Astrocyte (in vitro differentiated cells and primary cell): ENCODE data around the gene IPO4. TPM values are rescaled to one million over a fixed set of nuclear protein-coding genes. Genes with fewer than 3 reads are reported as not detected.

Experiments
- DNase-seq: peaks from one replicate; pipeline ENCODE4 v3.0.0-alpha.2; 2010; ENCODE audit warnings: low read depth
- FAIRE-seq: peaks from 2 replicates; lab custom pipeline; 2011; peaks lifted over from hg19 to GRCh38; lab: Jason Lieb, UNC
- H2AFZ ChIP-seq: 2 replicates; pipeline ENCODE4 v1.6.0; 2012; ENCODE audit warnings: low read depth, low read length, inconsistent platforms
- H3K27ac ChIP-seq: 2 replicates; pipeline ENCODE4 v1.5.1; 2011; ENCODE audit warnings: low read depth, low read length, inconsistent platforms
- H3K27me3 ChIP-seq: 2 replicates; pipeline ENCODE4 v1.6.0; 2011; ENCODE audit warnings: low read length, inconsistent platforms; ENCODE audit not compliant: insufficient read depth
- H3K36me3 ChIP-seq: 2 replicates; pipeline ENCODE4 v1.5.1; 2011; ENCODE audit warnings: low read length, inconsistent platforms; ENCODE audit not compliant: insufficient read depth
- H3K4me1 ChIP-seq: 2 replicates; pipeline ENCODE4 v1.5.1; 2011; ENCODE audit warnings: low read length, inconsistent platforms; ENCODE audit not compliant: insufficient read depth
- H3K4me2 ChIP-seq: 2 replicates; pipeline ENCODE4 v1.6.0; 2012; ENCODE audit warnings: low read length, inconsistent platforms
- H3K4me3 ChIP-seq: 2 replicates; pipeline ENCODE4 v1.5.1; 2011; ENCODE audit warnings: low read depth, mild to moderate bottlenecking, low read length, inconsistent platforms; ENCODE audit not compliant: insufficient read depth
- H3K79me2 ChIP-seq: 2 replicates; pipeline ENCODE4 v1.6.0; 2012; ENCODE audit warnings: mild to moderate bottlenecking, low read length, inconsistent platforms; ENCODE audit not compliant: insufficient read depth
- H3K9ac ChIP-seq: 2 replicates; pipeline ENCODE4 v1.6.0; 2012; ENCODE audit warnings: mild to moderate bottlenecking, low read length, inconsistent platforms
- H3K9me3 ChIP-seq: 2 replicates; pipeline ENCODE4 v1.5.1; 2012; ENCODE audit warnings: low read depth, mild to moderate bottlenecking, low read length, inconsistent platforms; ENCODE audit not compliant: insufficient read depth
- H4K20me1 ChIP-seq: 2 replicates; pipeline ENCODE4 v1.6.0; 2012; ENCODE audit warnings: low read length, inconsistent platforms; ENCODE audit not compliant: insufficient read depth
- H3K27ac Mint-ChIP-seq: one replicate; pipeline ENCODE4 v1.8.0; 2021; ENCODE audit warnings: mild to moderate bottlenecking, mixed read lengths; ENCODE audit not compliant: unreplicated experiment
- H3K27me3 Mint-ChIP-seq: one replicate; pipeline ENCODE4 v1.8.0; 2021; ENCODE audit warnings: low read depth, mixed read lengths; ENCODE audit not compliant: unreplicated experiment
- H3K36me3 Mint-ChIP-seq: one replicate; pipeline ENCODE4 v1.8.0; 2021; ENCODE audit warnings: low read depth, mixed read lengths; ENCODE audit not compliant: unreplicated experiment
- H3K4me1 Mint-ChIP-seq: one replicate; pipeline ENCODE4 v1.8.0; 2021; ENCODE audit warnings: low read depth, mixed read lengths; ENCODE audit not compliant: unreplicated experiment
- H3K4me3 Mint-ChIP-seq: one replicate; pipeline ENCODE4 v1.8.0; 2021; ENCODE audit warnings: mild to moderate bottlenecking, moderate library complexity, mixed read lengths; ENCODE audit not compliant: unreplicated experiment
- H3K9me3 Mint-ChIP-seq: one replicate; pipeline ENCODE4 v1.8.0; 2021; ENCODE audit warnings: mild to moderate bottlenecking, mixed read lengths; ENCODE audit not compliant: unreplicated experiment
- EZH2 ChIP-seq: IDR thresholded peaks from 2 replicates; pipeline ENCODE4 v1.6.1; 2012; ENCODE audit warnings: mild to moderate bottlenecking, low read length, inconsistent platforms; ENCODE audit not compliant: insufficient read depth
- total RNA-seq: library from RNA; stranded (reverse); gene quantifications from 2 replicates; pipeline ENCODE4 v1.2.1, GENCODE V29; 2021
- TF ChIP-seq, protein P1 (sequence below): IDR thresholded peaks from 2 replicates; pipeline ENCODE4 v1.5.1; 2011; ENCODE audit warnings: low read depth, mild to moderate bottlenecking, inconsistent platforms, low read length, moderate library complexity; ENCODE audit not compliant: insufficient read depth

IPO4 gene
- total RNA-seq, 1 donor from 2014 or later, result 46.1 TPM

DNA sequence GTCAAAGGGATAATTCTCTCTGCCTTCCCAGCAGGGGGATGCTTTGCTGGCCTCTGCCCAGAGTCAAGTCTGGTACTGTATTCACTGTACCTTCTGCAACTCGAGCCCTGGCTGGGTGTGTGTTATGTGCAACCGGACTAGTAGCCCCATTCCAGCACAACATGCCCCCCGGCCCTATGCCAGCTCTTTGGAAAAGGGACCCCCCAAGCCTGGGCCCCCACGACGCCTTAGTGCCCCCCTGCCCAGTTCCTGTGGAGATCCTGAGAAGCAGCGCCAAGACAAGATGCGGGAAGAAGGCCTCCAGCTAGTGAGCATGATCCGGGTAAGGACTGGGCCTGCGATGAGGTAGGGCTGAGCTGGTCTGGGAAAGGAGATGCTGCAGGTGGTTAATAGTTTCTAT lies 38.0 kb downstream of the IPO4 start:
- DNase-seq (no peak), FAIRE-seq (no peak)
- no peak for TF ChIP-seq EZH2
- TF ChIP-seq, protein P1, sequence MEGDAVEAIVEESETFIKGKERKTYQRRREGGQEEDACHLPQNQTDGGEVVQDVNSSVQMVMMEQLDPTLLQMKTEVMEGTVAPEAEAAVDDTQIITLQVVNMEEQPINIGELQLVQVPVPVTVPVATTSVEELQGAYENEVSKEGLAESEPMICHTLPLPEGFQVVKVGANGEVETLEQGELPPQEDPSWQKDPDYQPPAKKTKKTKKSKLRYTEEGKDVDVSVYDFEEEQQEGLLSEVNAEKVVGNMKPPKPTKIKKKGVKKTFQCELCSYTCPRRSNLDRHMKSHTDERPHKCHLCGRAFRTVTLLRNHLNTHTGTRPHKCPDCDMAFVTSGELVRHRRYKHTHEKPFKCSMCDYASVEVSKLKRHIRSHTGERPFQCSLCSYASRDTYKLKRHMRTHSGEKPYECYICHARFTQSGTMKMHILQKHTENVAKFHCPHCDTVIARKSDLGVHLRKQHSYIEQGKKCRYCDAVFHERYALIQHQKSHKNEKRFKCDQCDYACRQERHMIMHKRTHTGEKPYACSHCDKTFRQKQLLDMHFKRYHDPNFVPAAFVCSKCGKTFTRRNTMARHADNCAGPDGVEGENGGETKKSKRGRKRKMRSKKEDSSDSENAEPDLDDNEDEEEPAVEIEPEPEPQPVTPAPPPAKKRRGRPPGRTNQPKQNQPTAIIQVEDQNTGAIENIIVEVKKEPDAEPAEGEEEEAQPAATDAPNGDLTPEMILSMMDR, result no peak
- Mint-ChIP-seq H3K4me1 (peaks cover 7% of the 10 kb centered on the region), H3K4me3 (peak overlapping the region; percentile 60), H3K9me3 (no peaks in the 10 kb centered on the region), H3K27ac (no peak overlapping the region), H3K36me3 (peaks cover 6% of the 10 kb centered on the region), H3K27me3 (no peaks in the 10 kb centered on the region)
- H2AFZ ChIP-seq, result no peak overlapping the region
- H3K9ac ChIP-seq, result no peak overlapping the region
- peaks cover 13% of the 10 kb centered on the region for H3K4me1 ChIP-seq
- no peak overlapping the region for H3K4me2 ChIP-seq
- H3K4me3 ChIP-seq, result no peak overlapping the region
- peaks cover 36% of the 10 kb centered on the region for H4K20me1 ChIP-seq
- no peak overlapping the region for H3K27ac ChIP-seq
- no peaks in the 10 kb centered on the region for H3K27me3 ChIP-seq
- peaks cover 38% of the 10 kb centered on the region for H3K36me3 ChIP-seq
- H3K9me3 ChIP-seq, result no peaks in the 10 kb centered on the region
- H3K79me2 ChIP-seq, result peaks cover 39% of the 10 kb centered on the region

DNA sequence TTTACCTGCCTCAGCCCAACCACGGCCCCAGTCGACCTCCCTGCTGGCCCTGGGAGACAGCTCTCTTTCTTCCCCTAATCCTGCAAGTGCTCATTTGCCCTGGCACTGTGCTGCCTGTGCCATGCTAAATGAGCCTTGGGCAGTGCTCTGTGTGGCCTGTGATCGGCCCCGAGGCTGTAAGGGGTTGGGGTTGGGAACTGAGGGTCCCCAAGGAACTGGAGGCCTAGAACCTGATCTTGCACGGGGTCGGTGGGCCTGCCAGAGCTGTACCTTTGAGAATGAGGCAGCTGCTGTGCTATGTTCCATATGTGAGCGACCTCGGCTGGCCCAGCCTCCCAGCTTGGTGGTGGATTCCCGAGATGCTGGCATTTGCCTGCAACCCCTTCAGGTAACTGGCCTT lies 38.6 kb downstream of the IPO4 start:
- FAIRE-seq (no peak), DNase-seq (no peak)
- Mint-ChIP-seq H3K4me1 (peaks cover 12% of the 10 kb centered on the region), H3K9me3 (no peaks in the 10 kb centered on the region), H3K27me3 (no peaks in the 10 kb centered on the region), H3K4me3 (no peak overlapping the region), H3K36me3 (peaks cover 6% of the 10 kb centered on the region), H3K27ac (no peak overlapping the region)
- Histone ChIP-seq H3K4me1 (peaks cover 16% of the 10 kb centered on the region), H3K4me2 (no peak overlapping the region), H4K20me1 (peaks cover 36% of the 10 kb centered on the region), H3K4me3 (no peak overlapping the region), H3K9me3 (no peaks in the 10 kb centered on the region), H2AFZ (no peak overlapping the region), H3K9ac (no peak overlapping the region), H3K27me3 (no peaks in the 10 kb centered on the region), H3K27ac (no peak overlapping the region), H3K36me3 (peaks cover 33% of the 10 kb centered on the region), H3K79me2 (peaks cover 44% of the 10 kb centered on the region)
- TF ChIP-seq, protein P1, result no peak
- TF ChIP-seq EZH2, result no peak

DNA sequence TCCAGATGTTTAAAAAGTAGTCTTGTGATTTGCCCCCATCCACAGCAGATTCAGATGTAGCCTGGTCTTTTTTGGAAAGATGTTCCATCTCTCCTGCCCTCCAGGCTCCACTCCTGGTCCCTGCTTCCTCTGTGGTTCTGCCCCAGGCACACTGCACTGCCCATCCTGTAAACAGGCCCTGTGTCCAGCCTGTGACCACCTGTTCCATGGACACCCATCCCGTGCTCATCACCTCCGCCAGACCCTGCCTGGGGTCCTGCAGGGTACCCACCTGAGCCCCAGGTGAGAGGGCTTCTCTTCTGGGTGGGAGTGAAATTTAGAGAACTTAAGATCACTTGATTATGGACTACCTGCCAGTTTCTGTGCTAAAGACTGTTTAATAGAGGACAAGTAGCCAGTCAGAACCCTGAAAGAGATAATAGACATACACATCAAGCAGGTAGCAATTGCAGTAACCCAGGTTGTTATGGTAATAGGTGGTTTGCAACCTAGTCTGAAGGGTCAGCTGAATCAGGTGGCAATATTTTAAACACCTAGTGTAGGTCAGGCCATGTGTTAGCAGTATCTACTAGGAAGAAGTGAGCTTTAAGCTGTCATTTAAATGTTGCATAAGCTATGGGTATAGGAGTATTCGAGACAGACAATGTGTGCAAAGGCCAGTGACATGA lies 39.2 kb downstream of the IPO4 start:
- DNase-seq (no peak), FAIRE-seq (no peak)
- Mint-ChIP-seq H3K4me1 (peaks cover 14% of the 10 kb centered on the region), H3K27ac (no peak overlapping the region), H3K9me3 (no peaks in the 10 kb centered on the region), H3K27me3 (no peaks in the 10 kb centered on the region), H3K36me3 (peaks cover 3% of the 10 kb centered on the region), H3K4me3 (peak overlapping the region; percentile 87)
- peaks cover 36% of the 10 kb centered on the region for H4K20me1 ChIP-seq
- H3K36me3 ChIP-seq, result peaks cover 31% of the 10 kb centered on the region
- H3K27ac ChIP-seq, result no peak overlapping the region
- no peak overlapping the region for H3K4me3 ChIP-seq
- H3K4me2 ChIP-seq, result no peak overlapping the region
- no peak overlapping the region for H3K9ac ChIP-seq
- no peaks in the 10 kb centered on the region for H3K9me3 ChIP-seq
- no peak for TF ChIP-seq EZH2
- TF ChIP-seq, protein P1, result no peak
- peaks cover 50% of the 10 kb centered on the region for H3K79me2 ChIP-seq
- H3K4me1 ChIP-seq, result peaks cover 16% of the 10 kb centered on the region
- no peaks in the 10 kb centered on the region for H3K27me3 ChIP-seq
- no peak overlapping the region for H2AFZ ChIP-seq
